GM12874 (cell line): Measurements from ENCODE around the gene KLC3.

Source experiments
- CTCF ChIP-seq: IDR thresholded peaks from 2 replicates; pipeline ENCODE4 v1.5.1; 2011; ENCODE audit warnings: low read depth, mild to moderate bottlenecking, control low read depth, low read length, moderate library complexity; ENCODE audit not compliant: insufficient read depth

KLC3 gene

GRCh38 chr19:45368737-45369340, 28.3 kb downstream of the KLC3 start:
- TF ChIP-seq CTCF = no peak

GRCh38 chr19:45370410-45371204, 30.1 kb downstream of the KLC3 start, which contains the start of gene ERCC2:
Gene ERCC2, minus strand, starts transcription at chr19:45370573. Its CDS starts 33 bp downstream, at chr19:45370540.
- no peak for TF ChIP-seq CTCF

GRCh38 chr19:45376045-45376724, 35.6 kb downstream of the KLC3 start:
- no peak for TF ChIP-seq CTCF

GRCh38 chr19:45380107-45380506, 39.6 kb downstream of the KLC3 start:
- TF ChIP-seq CTCF = no peak

- TF ChIP-seq CTCF = no peak
Observed at GRCh38 chr19:45382426-45382825, 41.9 kb downstream of the KLC3 start.

GRCh38 chr19:45385392-45386221, 45.1 kb downstream of the KLC3 start:
- TF ChIP-seq CTCF = no peak
